GM12878 (cell line): ENCODE measurements around the gene ARHGEF7. TPM values are rescaled to one million over a fixed set of nuclear protein-coding genes. Genes with fewer than 3 reads are reported as not detected.
"Not testable (repeated sequence)": the region's sequence is repeated elsewhere in the genome, so short reads cannot be mapped to it uniquely, and the experiment has no call there.

Experiments used
- ATAC-seq: fragments of 200-7000 bp; cut with Tn5 transposase; 3 replicates; pipeline ENCODE4 v1.9.1; 2020; ENCODE audit warnings: mild to moderate bottlenecking, moderate library complexity
- BruUV-seq: library from RNA; stranded (reverse); fragments of 400-500 nt; replicated peaks from 2 replicates; lab custom pipeline; 2021; lab: Mats Ljungman, UMichigan
- CTCF ChIA-PET: fragments of 300-600 bp; sonication (Branson Sonifier 250); formaldehyde crosslinking; extraction: SDS; loops from one replicate; lab custom pipeline; 2021; ENCODE audit warnings: inconsistent platforms; lab: Yijun Ruan, JAX
- POLR2A ChIA-PET: fragments of 350-600 bp; formaldehyde crosslinking; extraction: SDS; loops from one replicate; lab custom pipeline; 2021; ENCODE audit warnings: inconsistent platforms; lab: Charles Lee
- RAD21 ChIA-PET: fragments of 300-600 bp; sonication (Branson Sonifier 250); formaldehyde crosslinking; loops from one replicate; lab custom pipeline; 2023; ENCODE audit warnings: antibody characterized with exemption; ENCODE audit not compliant: unreplicated experiment; lab: Charles Lee
- SMC1A ChIA-PET: fragments of 300-600 bp; sonication (Branson Sonifier 250); formaldehyde crosslinking; loops from one replicate; lab custom pipeline; 2023; ENCODE audit not compliant: unreplicated experiment, uncharacterized antibody; lab: Charles Lee
- DNase-seq: peaks from one replicate; pipeline ENCODE4 v3.0.0-alpha.2; 2011; ENCODE audit warnings: low read depth, low spot score
- FAIRE-seq: peaks from 3 replicates; lab custom pipeline; 2011; peaks lifted over from hg19 to GRCh38; lab: Jason Lieb, UNC
- H2AFZ ChIP-seq: 2 replicates; pipeline ENCODE4 v1.6.0; 2011; ENCODE audit warnings: low read depth, low read length, control low read depth; ENCODE audit not compliant: control insufficient read depth
- H3K27ac ChIP-seq: 2 replicates; pipeline ENCODE4 v1.5.1; 2011; ENCODE audit warnings: control low read depth; ENCODE audit not compliant: control insufficient read depth, insufficient read depth
- H3K27me3 ChIP-seq, 2 experiments: replicated peaks in 1 of 2; 2 replicates each; pipeline versions ENCODE4 v1.6.0 to v1.6.1; 2011; ENCODE audit warnings: low read length in 1 of 2; ENCODE audit not compliant: control insufficient read depth in 2 of 2, insufficient read depth in 2 of 2
- H3K36me3 ChIP-seq, 2 experiments: 2 replicates each; pipeline ENCODE4 v1.5.1; 2011; ENCODE audit warnings: low read length in 1 of 2; ENCODE audit not compliant: control insufficient read depth in 2 of 2, insufficient read depth in 2 of 2
- H3K4me1 ChIP-seq: 2 replicates; pipeline ENCODE4 v1.6.1; 2011; ENCODE audit warnings: mild to moderate bottlenecking, low read length, moderate library complexity, mixed read lengths; ENCODE audit not compliant: control insufficient read depth, insufficient read depth
- H3K4me2 ChIP-seq: 2 replicates; pipeline ENCODE4 v1.6.0; 2011; ENCODE audit warnings: control low read depth; ENCODE audit not compliant: control insufficient read depth, insufficient read depth
- H3K4me3 ChIP-seq: fragments of 200-600 bp; sonication (generic); 2 replicates; pipeline ENCODE4 v1.5.1; 2016
- H3K79me2 ChIP-seq: 2 replicates; pipeline ENCODE4 v1.6.0; 2011; ENCODE audit warnings: low read length; ENCODE audit not compliant: control insufficient read depth, insufficient read depth
- H3K9ac ChIP-seq: 2 replicates; pipeline ENCODE4 v1.8.0; 2011; ENCODE audit warnings: low read length, control low read depth, mixed read lengths; ENCODE audit not compliant: control insufficient read depth, insufficient read depth
- H3K9me3 ChIP-seq: replicated peaks from 3 replicates; pipeline ENCODE4 v1.5.1; 2011; ENCODE audit warnings: mild to moderate bottlenecking, low read length; ENCODE audit not compliant: control insufficient read depth, insufficient read depth
- H4K20me1 ChIP-seq: 2 replicates; pipeline ENCODE4 v1.6.0; 2011; ENCODE audit not compliant: control insufficient read depth, insufficient read depth
- BACH1 ChIP-seq: fragments of 450-650 bp; IDR thresholded peaks from 2 replicates; pipeline ENCODE4 v1.6.1; 2017; ENCODE audit warnings: mild to moderate bottlenecking, borderline replicate concordance
- SMARCA5 ChIP-seq: fragments of 450-650 bp; IDR thresholded peaks from 2 replicates; pipeline ENCODE4 v1.6.1; 2017; ENCODE audit warnings: mild to moderate bottlenecking
- TCF12 ChIP-seq: IDR thresholded peaks from 2 replicates; pipeline ENCODE4 v1.6.1; 2011; ENCODE audit warnings: low read depth, mild to moderate bottlenecking, low read length
- WGBS: methylation state at CpG from one replicate; pipeline ENCODE4 v1.1.6; 2016; ENCODE audit warnings: low lambda C conversion rate; ENCODE audit not compliant: insufficient replicate concordance, insufficient coverage; ENCODE audit errors: missing lambda C conversion rate; 5-methylcytosine and 5-hydroxymethylcytosine counted together
- in situ Hi-C: fragments of 300-500 bp; cut with MboI; formaldehyde crosslinking; loops from 9 replicates; pipeline ENCODE4 v1.14.3; 2018; ENCODE audit warnings: mixed read lengths
- intact Hi-C: fragments of 100-400 bp; cut with micrococcal nuclease; formaldehyde crosslinking; loops from one replicate; pipeline ENCODE4 v1.14.2; 2022; ENCODE audit not compliant: unreplicated experiment
- polyA plus RNA-seq, 11 experiments: library from polyadenylated mRNA; depleted of rRNA in 4 of 11; unstranded in 6 of 11; stranded (reverse) in 5 of 11; fragments of >200 nt; fragmentation: Nextera tagmentation in 4 of 11; fragmentation: Illumina TruSeq in 1 of 11; extraction: Ambion mirVana in 4 of 11; extraction: Trizol in 1 of 11; gene quantifications; 1 replicate in 1 of 11; 2 replicates in 10 of 11; pipeline versions ENCODE4 v1.2.1 to v1.2.3, GENCODE V29; 2011 to 2016; ENCODE audit warnings: inconsistent platforms in 2 of 11, missing spikeins in 2 of 11, low read depth in 1 of 11
- total RNA-seq, 4 experiments: library from RNA; depleted of rRNA in 3 of 4; stranded (reverse); fragments of >200 nt in 3 of 4; fragmentation: Illumina TruSeq in 1 of 4; extraction: Trizol in 1 of 4; gene quantifications; 2 replicates each; pipeline versions ENCODE4 v1.2.1 to v1.2.3, GENCODE V29; 2013 to 2021
- TF ChIP-seq, protein P1 (sequence below): IDR thresholded peaks from 2 replicates; pipeline ENCODE4 v1.6.1; 2012; ENCODE audit warnings: low read depth, low read length, improper control_type of control experiment

The ARHGEF7 gene
- total and polyA plus RNA-seq, 10 of the 15 experiments (the other 5 are each of a cell fraction or from before 2014, with no cell fraction given), result 4.7 to 65.5 (median 36.6) TPM

DNA sequence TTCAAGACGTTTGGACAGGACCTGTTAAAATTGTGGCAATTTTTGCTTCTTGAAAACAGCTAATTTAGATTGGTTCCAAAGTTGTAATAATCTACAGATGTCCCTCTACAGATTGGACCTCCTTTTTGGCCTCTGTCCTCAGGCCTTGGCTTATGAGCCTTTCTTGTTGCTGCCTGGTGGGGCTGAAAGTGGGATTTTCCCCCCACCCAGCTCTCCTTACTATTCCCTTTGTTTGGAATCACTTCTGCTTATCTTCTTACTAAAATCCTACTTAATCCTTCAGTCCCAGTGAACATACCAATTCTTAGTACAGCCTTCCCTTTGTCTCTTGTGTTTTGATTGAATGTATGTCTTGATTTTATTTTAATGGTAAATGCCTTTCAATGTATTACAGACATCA, 141.8 kb downstream of the ARHGEF7 start:
- FAIRE-seq (no peak), ATAC-seq (no peak), DNase-seq (no peak)
- ChIA-PET CTCF (no interaction called here), POLR2A (interaction anchor here (0.5 kb wide), 1 partner anchor 8 kb away, joined by 7 read pairs; no protein-coding TSS in a partner anchor), RAD21 (no interaction called here), SMC1A (interaction anchor here (1.2 kb wide), 1 partner anchor 29 kb away, joined by 3 read pairs; no protein-coding TSS in a partner anchor)
- BruUV-seq, result no TSS peak
- Histone ChIP-seq H3K27ac (no peak overlapping the region), H4K20me1 (no peaks in the 10 kb centered on the region; the same call in 1 of the 2 replicates), H3K79me2 (no peaks in the 10 kb centered on the region; the same call in 1 of the 2 replicates), H3K4me3 (no peak overlapping the region), H3K4me2 (no peak overlapping the region), H3K36me3 (peaks cover 23 to 36% of the 10 kb centered on the region in 2 experiments), H3K9ac (no peak overlapping the region), H3K9me3 (no peaks in the 10 kb centered on the region; the same call in 2 of the 3 replicates), H3K27me3 (no peaks in the 10 kb centered on the region), H3K4me1 (no peaks in the 10 kb centered on the region), H2AFZ (no peak overlapping the region)
- intact Hi-C loops, result no loop called here
- WGBS, result 93% methylated on average over 1 of the region's 1 CpG
- in situ Hi-C loops, result no loop called here
- TF ChIP-seq TCF12, result no peak
- TF ChIP-seq, protein P1, sequence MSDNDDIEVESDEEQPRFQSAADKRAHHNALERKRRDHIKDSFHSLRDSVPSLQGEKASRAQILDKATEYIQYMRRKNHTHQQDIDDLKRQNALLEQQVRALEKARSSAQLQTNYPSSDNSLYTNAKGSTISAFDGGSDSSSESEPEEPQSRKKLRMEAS, result no peak
- TF ChIP-seq BACH1, result no peak
- no peak for TF ChIP-seq SMARCA5

DNA sequence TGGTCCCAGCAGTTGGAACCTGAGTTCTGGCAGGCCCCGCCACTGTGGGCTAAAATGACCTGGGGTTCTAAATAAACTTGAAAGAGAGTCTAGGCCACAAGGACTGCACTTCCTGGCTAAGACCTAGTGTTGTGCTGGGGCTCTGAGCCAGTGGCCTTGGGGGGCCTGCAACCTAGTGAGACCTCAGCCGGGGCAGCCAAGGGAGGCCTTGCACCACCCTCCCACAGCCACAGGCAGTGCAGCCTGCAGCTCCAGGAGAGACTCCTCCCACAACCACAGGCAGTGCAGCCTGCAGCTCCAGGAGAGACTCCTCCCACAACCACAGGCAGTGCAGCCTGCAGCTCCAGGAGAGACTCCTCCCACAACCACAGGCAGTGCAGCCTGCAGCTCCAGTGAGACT, 142.8 kb downstream of the ARHGEF7 start:
- ATAC-seq, H3K4me1 ChIP-seq, H3K4me3 ChIP-seq, H3K4me2 ChIP-seq, H3K9ac ChIP-seq, FAIRE-seq, DNase-seq, POLR2A ChIA-PET, H3K79me2 ChIP-seq, RAD21 ChIA-PET, H2AFZ ChIP-seq, intact Hi-C loops, H4K20me1 ChIP-seq, H3K27ac ChIP-seq, CTCF ChIA-PET, in situ Hi-C loops, BruUV-seq, H3K9me3 ChIP-seq, H3K27me3 ChIP-seq, SMC1A ChIA-PET: not testable (repeated sequence)
- H3K36me3 ChIP-seq, result peaks cover 22 to 34% of the 10 kb centered on the region in 2 experiments
- WGBS, result 100% methylated on average over 2 of the region's 2 CpGs
